Left cardiac atrium (tissue), 4 donors: ENCODE results near the gene TPCN2. TPM values are rescaled to one million over a fixed set of nuclear protein-coding genes. Genes with fewer than 3 reads are reported as not detected.

ENCODE experiments used
- ATAC-seq, 2 donors: fragments of 200-7000 bp; cut with Tn5 transposase; one replicate each; pipeline ENCODE4 v1.9.1; 2020; ENCODE audit warnings: mild to moderate bottlenecking in 2 of 2, moderate library complexity in 2 of 2
- DNase-seq: peaks from one replicate; pipeline ENCODE4 v3.0.0-alpha.2; 2020
- intact Hi-C, 2 donors: fragments of 100-400 bp; cut with DNase I; formaldehyde crosslinking; loops; one replicate each; pipeline versions ENCODE4 v1.14.1 to v1.15.1; 2022 to 2023
- total RNA-seq, 2 donors: library from RNA; stranded (reverse); fragmentation: NEBNext Ultra II Directional; extraction: Animal tissue kit (Norgen Biotek cat#: 25700); gene quantifications; one replicate each; pipeline ENCODE4 v1.2.1, GENCODE V29; 2021
- donor health status: DM: no; HTN: yes; CAD: no.
- donor health status: DM: no; HTN: yes; CAD: no; lungs with severe emphysema.
- donor health status: DM: yes; HTN: yes; CAD: no.
- donor health status: Dilated cardiomyopathy.

The TPCN2 gene
- total RNA-seq, 2 donors from 2014 or later: 7.3 to 9.7 TPM

DNA sequence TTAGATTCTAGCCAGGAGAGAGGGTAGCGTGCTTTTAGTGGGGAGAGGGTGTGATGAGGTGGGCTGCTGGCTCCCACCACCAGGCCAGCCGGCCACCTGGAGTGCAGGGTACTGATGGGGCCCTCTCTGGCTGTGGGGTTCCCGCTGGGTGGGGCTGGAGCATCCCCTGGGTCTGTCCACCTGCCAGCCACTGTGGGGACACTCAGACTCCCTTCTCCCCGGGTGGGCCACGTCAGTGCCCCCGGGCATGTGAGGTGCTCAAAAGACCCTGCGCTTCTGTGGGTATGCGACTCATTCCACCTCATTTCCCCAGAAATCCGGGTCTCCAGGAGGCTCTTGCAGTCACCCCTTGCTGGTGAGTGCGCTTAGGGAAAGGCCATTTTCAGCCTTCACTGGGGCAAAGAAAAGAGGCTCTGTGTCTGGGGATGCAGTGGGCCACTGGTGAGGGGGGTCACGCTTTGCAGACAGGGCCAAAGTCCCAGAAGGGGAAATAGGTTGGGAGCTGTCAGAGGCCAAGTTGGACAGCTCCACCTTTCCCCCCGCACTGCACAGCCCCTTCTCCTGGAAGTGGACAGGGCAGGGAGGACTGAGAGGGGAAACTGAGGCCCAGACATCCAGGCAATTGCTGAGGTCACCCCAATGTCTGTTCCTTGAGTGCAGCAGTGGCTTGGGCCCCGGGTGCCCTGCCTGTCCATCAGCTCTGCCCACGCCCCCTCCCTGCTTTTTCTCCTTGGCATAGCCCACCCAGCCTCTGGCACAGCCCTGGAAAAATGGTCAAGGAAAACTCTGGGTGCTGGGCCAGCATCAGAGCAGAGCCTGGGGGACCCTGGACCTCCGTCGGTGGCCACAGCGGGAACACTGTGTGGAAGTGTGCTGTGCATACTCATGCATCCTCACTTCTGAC lies 53.3 kb downstream of the TPCN2 start:
- DNase-seq (no peak), ATAC-seq (peak in 1 of 2 donors; percentile 9)
- intact Hi-C loops: loop anchor here (2.0 to 5.0 kb wide), 4 partner anchors 543 to 570 kb away; no protein-coding TSS in a partner anchor

DNA sequence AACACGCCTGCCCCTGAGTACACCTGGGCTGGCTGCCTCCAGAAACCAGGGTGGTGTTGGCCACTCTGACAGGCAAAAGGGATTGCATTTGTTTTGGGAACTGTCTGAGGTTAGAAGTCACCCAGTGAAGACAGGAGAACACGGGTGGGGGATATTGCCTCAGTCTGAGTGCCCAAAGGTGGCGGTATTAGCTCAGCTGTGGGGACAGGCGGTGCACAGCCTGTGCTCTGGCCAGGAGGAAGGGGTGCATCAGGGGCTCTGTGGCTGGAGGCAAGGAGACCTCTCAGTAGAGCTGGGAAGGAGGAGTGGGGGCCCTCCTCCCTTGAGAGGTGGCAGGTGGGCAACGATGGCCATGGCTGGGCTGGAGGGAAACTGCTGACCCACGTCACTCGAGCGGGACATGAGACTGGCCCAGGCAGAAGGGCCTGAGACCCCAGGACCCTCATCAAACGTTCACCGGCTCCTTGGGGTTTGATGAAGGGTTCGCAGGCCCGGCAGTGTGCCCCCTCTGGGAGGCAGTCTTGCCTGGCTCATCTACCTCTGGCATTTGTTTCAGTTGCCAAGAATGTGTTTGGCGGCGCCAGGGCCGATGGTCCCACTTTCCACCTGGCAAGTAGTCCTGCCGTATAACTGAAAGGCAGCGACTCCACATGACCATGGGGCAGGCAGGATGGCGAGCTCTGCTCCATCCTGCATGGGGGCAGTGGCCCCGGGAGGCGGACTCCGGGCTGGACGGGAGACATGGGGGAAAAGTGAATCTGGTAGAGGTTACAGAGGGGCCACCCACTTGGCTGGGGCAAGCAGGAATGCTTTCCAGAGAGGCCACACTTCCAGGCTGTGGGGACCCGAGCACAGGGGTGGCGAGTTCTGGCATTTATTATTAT lies 54.2 kb downstream of the TPCN2 start:
- no peak for ATAC-seq
- DNase-seq: no peak
- intact Hi-C loops: loop anchor here in 1 of 2 donors (5.0 kb wide), 2 partner anchors 544 to 569 kb away; no protein-coding TSS in a partner anchor

DNA sequence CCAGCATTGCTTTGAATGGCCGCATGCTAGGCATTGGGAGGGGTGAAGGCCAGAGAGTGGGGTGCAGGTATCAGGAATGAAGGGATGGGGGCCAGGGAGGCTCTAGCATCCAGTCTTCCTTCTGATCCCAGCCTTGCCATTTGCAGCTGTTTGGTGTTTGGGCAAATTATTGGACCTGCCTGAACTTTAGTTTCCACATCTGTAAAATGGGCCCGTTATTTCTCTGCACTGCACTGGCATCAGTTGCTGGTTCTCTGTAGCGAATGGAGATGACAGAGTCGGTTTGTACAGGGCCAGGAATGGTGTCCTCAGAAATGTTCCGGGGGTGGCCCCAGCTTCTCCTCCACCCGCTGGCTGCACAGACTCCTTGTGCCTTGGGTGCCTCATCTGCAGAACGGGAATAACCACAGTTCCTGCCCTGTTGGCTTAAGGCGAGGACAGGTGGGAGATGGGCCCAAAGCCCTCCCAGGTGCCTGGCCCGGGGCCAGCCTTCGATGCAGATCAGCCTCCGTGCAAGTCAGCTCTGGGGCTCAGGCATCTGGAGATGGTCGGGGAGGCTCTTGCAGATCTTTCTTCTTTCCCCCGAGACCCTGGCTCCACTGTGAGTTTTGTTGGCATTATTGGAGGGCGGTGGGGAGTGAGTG lies 55.6 kb downstream of the TPCN2 start:
- ATAC-seq: no peak
- intact Hi-C loops: loop anchor here in 1 of 2 donors (5.0 kb wide), 2 partner anchors 543 to 568 kb away; no protein-coding TSS in a partner anchor
- no peak for DNase-seq

DNA sequence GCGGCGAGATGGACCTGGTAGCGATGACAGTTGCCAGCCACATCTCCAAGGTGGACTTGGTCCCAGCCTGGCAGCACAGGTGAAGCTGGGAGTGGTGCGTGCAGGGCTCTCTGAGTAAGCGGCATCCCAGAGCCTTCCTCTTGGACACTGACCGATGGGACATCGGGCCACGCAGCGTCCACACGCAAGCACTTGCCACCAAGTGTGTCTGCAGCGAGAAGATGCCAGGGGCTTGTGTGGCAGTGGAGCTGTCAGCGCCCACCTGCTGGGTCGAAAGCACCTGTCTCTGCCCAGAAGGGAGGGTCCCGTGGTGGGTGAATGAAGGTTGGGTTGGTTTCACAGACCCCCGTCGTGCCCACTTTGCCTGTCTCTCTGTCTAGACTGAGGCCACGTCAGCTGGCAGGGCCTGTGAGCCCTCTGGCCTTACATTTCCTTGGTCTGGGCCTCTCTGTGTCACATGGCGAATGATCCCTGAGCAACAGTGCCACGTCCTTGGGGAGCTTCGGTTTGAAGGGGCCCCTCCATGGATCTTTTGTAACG lies 56.2 kb downstream of the TPCN2 start:
- ATAC-seq (no peak), DNase-seq (no peak)
- intact Hi-C loops: loop anchor here in 1 of 2 donors (5.0 kb wide), 2 partner anchors 542 to 567 kb away; no protein-coding TSS in a partner anchor

DNA sequence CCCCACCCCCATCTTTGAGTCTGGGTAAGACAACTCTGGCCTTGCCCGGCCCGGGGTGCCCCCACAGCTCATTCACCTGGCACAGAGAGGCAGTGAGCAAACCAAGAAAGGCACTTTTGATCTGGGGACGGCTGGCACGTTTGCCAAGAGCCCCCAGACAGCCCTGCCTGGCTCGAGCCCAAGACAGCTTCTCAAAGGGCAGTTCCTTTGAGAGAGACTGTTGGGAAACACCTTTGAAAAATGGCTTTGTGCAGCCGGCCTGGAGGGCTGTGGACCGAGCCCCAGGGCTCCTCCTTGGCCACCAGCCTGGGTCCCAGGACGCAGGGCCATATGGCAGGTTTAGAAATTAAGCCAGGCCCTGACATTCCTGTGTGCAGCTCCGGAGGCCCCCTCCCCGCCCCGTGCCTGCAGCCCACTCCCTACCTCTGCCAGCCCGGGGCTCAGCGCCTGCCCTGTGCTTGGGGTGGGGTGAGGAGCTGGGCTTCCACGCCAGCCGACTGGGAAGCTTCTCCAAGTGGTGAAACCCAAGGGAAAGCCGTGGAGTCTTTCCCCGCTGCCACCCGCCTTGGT lies 56.8 kb downstream of the TPCN2 start:
- intact Hi-C loops: no loop called here
- DNase-seq (no peak), ATAC-seq (no peak)

DNA sequence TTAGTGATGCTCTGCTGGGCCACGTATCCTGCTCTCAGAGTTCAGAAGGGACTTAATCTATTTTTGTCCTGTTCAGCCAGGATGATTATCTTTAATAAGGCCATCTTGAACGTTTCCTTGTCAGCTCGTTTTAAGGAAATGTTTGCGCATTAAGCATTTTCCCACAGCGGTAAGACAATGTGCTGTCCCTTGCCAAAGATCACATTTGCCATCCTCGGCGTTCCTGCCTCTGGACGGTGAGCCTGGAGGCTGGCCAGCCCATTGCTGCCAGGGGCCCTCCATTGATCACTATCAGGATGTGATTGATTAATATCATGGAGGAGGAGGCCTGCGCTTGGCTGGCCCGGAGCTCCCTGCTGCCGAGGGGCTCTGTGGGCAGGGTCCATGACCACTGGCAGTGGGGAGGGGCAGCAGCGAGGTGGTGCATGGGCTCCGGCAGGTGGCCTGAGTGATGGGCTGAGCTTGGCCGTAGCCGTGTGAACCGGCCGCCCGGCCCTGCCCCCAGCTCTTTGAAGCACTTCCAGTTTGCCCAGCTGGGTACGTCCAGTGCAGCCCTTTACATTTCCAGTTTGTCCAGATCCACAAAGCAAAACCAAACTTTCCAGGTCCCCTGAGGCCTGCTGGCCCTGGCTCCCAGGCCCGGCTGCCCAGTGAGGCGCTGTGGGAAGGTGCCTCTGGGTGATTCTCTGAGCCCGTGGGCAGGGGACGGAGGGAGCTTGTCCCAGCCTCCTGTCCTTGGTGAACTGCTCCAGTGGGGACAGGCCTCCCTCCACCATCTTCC lies 57.5 kb downstream of the TPCN2 start:
- DNase-seq (no peak), ATAC-seq (no peak)
- intact Hi-C loops: no loop called here

DNA sequence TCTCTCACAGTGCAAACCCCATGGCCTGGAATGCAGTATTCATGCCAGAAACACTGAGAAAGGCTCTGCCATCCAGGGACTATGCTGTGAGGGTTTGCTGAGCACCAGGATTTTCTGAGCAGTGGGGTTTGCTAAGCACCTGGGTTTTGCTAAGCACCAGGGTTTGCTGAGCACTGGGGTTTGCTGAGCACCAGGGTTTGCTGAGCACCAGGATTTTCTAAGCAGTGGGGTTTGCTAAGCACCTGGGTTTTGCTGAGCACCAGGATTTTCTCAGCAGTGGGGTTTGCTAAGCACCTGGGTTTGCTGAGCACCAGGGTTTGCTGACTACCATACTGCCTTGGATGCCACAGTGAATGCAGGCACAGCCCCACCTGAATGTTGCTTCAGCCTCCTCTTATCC lies 58.7 kb downstream of the TPCN2 start:
- DNase-seq (no peak), ATAC-seq (no peak)
- intact Hi-C loops: no loop called here

DNA sequence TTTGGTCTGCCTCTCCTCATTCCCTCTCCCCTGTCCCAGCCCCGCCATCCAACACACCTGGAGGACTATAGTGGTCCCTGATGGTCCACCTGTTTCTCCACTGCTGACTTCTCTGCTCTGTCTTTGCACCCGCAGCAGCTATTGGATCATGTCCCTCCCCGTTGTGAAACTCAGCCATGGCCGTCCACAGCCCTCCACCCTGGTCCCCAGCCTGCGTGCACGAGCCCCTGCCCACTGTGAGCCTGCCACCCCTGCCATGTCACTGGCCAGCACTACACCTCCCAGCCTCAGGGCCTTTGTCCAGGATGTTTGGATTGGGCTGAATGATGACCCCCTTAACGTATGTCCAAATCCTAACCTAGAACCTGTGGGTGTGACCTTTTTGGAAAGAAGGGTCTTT lies 59.3 kb downstream of the TPCN2 start:
- intact Hi-C loops: no loop called here
- no peak for ATAC-seq
- DNase-seq: no peak

DNA sequence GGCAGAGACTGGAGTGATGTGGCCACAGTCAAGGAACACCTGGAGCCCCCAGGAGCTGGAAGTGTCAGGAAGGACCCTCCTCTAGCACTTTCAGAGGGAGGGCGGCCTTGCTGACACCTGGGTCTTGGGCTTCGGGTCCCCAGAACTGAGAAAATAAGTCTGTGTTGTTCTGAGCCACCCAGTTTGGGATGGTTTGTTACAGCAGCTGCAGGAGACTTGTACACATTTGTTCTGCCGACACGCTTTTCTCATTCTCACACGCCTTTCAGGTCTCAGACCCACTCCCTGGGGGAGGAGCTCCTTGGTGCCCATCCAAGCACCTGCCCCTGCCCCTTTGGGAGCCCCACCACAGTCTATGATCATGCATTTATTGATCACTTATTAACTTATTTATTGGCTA lies 59.8 kb downstream of the TPCN2 start:
- intact Hi-C loops: no loop called here
- DNase-seq (no peak), ATAC-seq (no peak)

DNA sequence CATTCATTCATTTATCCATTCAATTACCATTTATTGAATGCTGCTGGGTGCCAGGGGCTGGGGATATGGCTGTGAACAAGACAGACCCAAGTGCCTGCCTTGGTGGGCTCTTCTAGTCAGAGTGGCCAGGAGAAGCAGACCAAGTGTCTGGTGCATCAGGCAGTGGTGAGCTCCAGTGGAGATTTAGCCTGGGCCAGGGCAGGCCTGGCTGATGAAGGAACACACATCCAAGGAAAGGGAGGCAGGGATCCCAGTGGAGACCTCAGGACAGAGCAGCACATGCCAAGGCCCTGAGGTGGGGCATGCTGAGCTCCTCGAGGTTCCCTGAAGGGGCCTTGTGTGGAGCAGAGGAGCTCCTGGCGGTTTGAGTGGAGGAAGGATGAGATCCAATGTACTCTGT lies 60.4 kb downstream of the TPCN2 start:
- intact Hi-C loops: no loop called here
- DNase-seq (no peak), ATAC-seq (no peak)

DNA sequence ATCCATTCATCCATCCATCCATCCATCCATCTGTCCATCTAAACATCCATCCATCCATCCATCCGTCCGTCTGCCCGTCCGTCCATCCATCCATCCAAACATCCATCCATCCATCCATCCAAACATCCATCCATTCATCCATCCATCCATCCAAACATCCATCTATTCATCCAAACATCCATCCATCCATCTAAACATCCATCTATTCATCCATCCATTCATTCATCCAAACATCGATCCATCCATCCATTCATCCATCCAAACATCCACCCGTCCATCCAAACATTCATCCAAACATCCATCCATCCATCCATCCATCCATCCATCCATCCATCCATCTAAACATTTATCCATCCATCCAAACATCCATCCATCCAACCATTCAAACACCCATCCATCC lies 61.7 kb downstream of the TPCN2 start:
- ATAC-seq: no peak
- intact Hi-C loops: no loop called here

DNA sequence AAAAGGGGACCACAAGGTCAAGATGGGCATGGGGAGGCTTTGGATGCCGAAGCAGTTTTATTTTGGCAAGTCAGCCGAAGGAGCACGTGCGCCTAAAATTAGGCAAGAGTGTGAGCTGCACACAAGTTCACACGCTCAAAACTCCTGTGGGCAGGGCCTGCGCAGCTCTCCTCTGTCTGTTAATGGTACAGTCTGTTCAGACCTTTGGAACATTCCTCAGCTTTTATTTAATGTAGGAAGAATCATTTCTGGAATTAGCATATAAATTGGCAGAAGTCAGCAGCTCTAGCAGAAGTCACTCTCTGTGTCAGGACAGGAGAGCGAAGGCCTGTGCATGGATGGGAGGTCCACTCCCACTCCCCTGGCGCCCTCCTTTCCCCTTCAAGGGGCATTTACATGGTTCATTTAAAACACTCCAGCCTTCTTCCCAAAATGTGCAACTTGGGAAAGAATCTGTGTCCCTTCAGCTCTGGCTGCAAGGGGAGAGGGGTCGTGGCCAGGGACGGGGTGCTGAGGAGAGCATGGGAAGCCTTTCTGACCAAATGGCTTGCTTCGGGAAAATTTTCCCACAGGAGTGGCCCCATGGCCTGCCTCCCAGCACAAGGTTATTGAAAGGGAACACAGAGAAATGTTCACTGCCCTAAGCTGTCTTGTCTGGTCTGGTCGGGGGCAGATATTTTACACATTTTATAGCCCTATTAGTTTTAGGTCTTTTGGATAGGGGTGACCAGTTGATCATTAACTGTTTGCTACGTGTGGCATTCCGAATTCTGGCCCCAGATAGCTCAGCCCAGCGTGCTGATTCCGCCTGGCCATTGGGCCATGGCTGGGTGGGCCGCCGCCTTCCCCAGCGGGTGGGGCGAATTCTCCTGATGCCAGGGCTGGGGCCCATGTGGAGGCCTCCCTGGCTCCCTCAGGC lies 63.2 kb downstream of the TPCN2 start:
- ATAC-seq (no peak), DNase-seq (no peak)
- intact Hi-C loops: no loop called here

More for the DNA sequence above, 61.7 kb downstream of the TPCN2 start:
- no peak for DNase-seq

DNA sequence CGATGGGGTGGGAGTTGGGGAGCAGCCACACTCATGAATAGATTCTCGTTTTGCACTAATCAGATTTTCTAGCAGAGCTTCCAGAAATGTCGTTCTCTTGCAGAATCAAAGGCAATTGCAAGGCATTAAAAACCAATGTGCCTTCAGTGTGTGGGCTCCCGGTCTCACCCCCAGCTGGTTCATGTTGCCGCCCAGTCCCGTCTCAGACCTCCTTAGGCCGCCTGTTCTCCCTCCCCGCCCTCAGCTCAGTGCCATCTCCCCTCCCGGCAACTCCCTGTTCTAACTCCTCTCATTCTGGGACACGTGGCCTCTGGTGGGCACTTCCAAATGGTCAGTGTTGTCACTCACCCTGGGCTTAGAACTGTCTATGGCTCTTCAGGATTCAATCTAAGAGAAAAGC lies 64.5 kb downstream of the TPCN2 start:
- intact Hi-C loops: no loop called here
- DNase-seq (no peak), ATAC-seq (no peak)

DNA sequence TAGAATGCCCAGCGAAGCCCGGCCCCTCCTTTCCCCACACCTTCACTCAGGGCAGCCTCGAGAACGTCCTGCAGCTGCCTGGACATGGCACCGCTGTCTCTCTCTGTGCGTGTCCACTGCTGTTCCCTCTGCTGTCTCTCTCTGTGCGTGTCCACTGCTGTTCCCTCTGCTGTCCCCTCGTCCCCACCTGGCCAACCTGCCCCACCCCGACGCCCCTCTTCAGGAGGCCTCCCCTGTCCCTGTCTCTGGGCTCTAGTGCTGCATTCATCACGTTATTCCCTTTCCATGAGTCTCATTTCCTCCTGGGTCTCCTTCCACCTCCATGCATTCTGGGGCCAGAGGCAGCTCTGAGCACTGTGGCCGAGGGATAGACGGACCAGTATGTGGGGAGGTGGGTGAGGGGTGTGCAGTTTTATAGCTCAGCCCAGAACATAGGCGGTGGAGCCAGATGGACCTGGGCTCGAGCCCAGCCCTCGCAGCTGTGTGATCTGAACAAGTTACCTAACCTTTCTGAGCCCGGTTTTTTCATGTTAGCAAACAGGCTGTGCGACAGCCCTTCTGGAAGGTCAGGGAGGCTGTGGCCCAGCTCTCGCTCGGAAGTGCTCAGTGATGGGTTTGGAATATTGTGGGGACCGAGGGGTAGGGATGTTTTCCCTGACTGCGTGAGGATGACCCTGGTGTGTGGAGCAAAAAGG lies 65.1 kb downstream of the TPCN2 start:
- DNase-seq (no peak), ATAC-seq (no peak)
- intact Hi-C loops: no loop called here

DNA sequence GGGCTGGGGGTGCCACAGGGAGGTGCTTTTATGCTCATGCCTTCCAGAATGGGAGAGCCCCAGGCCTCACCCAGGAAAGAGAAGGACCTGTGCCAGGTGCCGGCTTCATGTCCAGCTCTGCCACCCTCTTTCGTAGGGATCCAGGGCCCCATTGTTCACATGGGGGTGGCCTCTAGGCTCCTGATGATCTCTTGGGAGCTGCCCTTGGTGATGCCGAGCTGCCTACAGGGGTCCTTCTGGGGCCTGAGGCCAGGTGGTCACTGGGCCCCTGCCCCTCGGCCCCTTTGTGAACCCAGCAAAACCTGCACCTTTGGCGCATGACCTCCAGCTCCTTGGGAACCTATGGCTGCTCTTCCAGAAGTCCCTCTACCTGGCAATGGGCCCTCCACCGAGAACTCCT lies 65.6 kb downstream of the TPCN2 start:
- DNase-seq (no peak), ATAC-seq (no peak)
- intact Hi-C loops: no loop called here

DNA sequence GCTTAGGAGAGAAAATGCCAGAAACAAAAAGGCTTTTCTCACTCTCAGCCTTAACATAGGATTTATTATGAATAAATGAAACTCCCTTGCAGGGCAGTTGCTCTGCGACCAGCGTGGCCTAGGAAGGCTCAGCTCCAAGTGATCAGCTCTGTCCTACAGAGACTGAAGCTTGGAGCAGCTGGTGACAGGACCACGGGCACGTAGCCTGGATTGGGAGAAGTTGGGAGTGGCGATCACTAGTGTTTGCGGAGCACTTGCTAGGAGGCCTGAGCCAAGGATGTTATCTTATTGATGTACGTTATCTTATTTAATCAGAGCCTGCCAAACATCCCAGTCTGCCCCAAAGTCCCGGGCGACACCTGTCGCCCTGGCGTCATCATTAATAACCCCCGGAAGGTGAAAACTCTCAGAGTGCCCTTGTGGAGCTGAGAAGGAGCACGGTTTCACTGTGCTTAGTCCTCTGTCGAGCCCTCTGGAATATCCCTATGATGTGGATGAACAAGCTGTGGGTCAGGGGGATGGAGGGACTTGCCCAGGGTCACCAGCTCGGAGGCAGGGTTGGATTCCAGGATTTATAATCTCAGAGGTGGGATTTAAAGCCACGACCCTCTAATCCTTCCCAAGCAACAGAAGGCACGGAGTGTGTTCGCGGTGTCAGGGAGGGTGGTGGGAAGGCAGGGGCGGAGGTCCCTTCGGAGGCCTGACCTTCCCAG lies 66.2 kb downstream of the TPCN2 start:
- intact Hi-C loops: no loop called here
- ATAC-seq: peak; percentile 6 to 38
- DNase-seq: no peak
